SK-N-SH treated with all-trans-retinoic acid at 6 μM for 48 hours (cell line): ENCODE results near the gene LDHD.

Experiments
- ATAC-seq: fragments of 200-7000 bp; cut with Tn5 transposase; 3 replicates; pipeline ENCODE4 v1.9.1; 2020; ENCODE audit warnings: mild to moderate bottlenecking, moderate library complexity
- ARNTL ChIP-seq: fragments of 450-650 bp; formaldehyde crosslinking; IDR thresholded peaks from 2 replicates; pipeline ENCODE4 v1.5.0; 2020; ENCODE audit warnings: low read depth, mild to moderate bottlenecking, moderate library complexity, borderline replicate concordance
- BACH2 ChIP-seq: fragments of 250-450 bp; sonication (Bioruptor Pico); IDR thresholded peaks from 2 replicates; pipeline ENCODE4 v1.9.0; 2021; ENCODE audit warnings: mild to moderate bottlenecking, borderline replicate concordance
- CSDC2 ChIP-seq: fragments of 250-450 bp; sonication (Bioruptor Pico); IDR thresholded peaks from 2 replicates; pipeline ENCODE4 v1.5.0; 2020; ENCODE audit warnings: mild to moderate bottlenecking, moderate library complexity
- ESRRG ChIP-seq: fragments of 250-450 bp; sonication (Bioruptor Pico); IDR thresholded peaks from 2 replicates; pipeline ENCODE4 v1.6.1; 2021; ENCODE audit warnings: mild to moderate bottlenecking
- GLIS3 ChIP-seq: fragments of 250-450 bp; sonication (Bioruptor Pico); IDR thresholded peaks from 2 replicates; pipeline ENCODE4 v1.5.0; 2020; ENCODE audit warnings: mild to moderate bottlenecking, moderate library complexity
- ISL1 ChIP-seq: fragments of 250-450 bp; sonication (Bioruptor Pico); IDR thresholded peaks from 2 replicates; pipeline ENCODE4 v2.1.2; 2022; ENCODE audit warnings: mild to moderate bottlenecking, moderate library complexity
- OSR1 ChIP-seq: fragments of 250-450 bp; sonication (Bioruptor Pico); IDR thresholded peaks from 2 replicates; pipeline ENCODE4 v1.8.0; 2022; ENCODE audit warnings: moderate library complexity, mild to moderate bottlenecking, inconsistent platforms
- RARB ChIP-seq: fragments of 250-450 bp; sonication (Bioruptor Pico); IDR thresholded peaks from 2 replicates; pipeline ENCODE4 v1.8.0; 2021; ENCODE audit warnings: mild to moderate bottlenecking, moderate library complexity
- SNAI2 ChIP-seq: fragments of 250-450 bp; sonication (Bioruptor Pico); IDR thresholded peaks from 2 replicates; pipeline ENCODE4 v1.5.0; 2020; ENCODE audit warnings: mild to moderate bottlenecking, moderate library complexity
- TOX ChIP-seq: fragments of 250-450 bp; sonication (Bioruptor Pico); IDR thresholded peaks from 2 replicates; pipeline ENCODE4 v1.8.0; 2021; ENCODE audit warnings: mild to moderate bottlenecking, moderate library complexity, borderline replicate concordance
- ZC3H10 ChIP-seq: fragments of 250-450 bp; sonication (Bioruptor Pico); IDR thresholded peaks from 2 replicates; pipeline ENCODE4 v1.5.1; 2021; ENCODE audit warnings: mild to moderate bottlenecking, moderate library complexity
- ZFP3 ChIP-seq: fragments of 250-450 bp; sonication (Bioruptor Pico); IDR thresholded peaks from 2 replicates; pipeline ENCODE4 v1.5.0; 2020; ENCODE audit warnings: mild to moderate bottlenecking, moderate library complexity
- ZFP30 ChIP-seq: fragments of 450-650 bp; formaldehyde crosslinking; IDR thresholded peaks from 2 replicates; pipeline ENCODE4 v1.5.0; 2022; ENCODE audit warnings: mild to moderate bottlenecking, moderate library complexity
- ZNF8 ChIP-seq: fragments of 450-650 bp; formaldehyde crosslinking; IDR thresholded peaks from 2 replicates; pipeline ENCODE4 v1.5.0; 2020; ENCODE audit warnings: mild to moderate bottlenecking, moderate library complexity
- TF ChIP-seq, protein P1 (sequence below): fragments of 250-450 bp; sonication (Bioruptor Pico); IDR thresholded peaks from 2 replicates; pipeline ENCODE4 v1.8.0; 2021; ENCODE audit warnings: low read depth, mild to moderate bottlenecking, moderate library complexity, borderline replicate concordance
- TF ChIP-seq, protein P2 (sequence below): fragments of 250-450 bp; sonication (Bioruptor Pico); IDR thresholded peaks from 2 replicates; pipeline ENCODE4 v1.5.0; 2020; ENCODE audit warnings: mild to moderate bottlenecking, moderate library complexity
- TF ChIP-seq, protein P3 (sequence below): fragments of 250-450 bp; sonication (Bioruptor Pico); IDR thresholded peaks from 2 replicates; pipeline ENCODE4 v1.5.1; 2020; ENCODE audit warnings: low read depth, mild to moderate bottlenecking, moderate library complexity
- TF ChIP-seq, protein P4 (sequence below): fragments of 250-450 bp; sonication (Bioruptor Pico); IDR thresholded peaks from 2 replicates; pipeline ENCODE4 v1.8.0; 2020; ENCODE audit warnings: mild to moderate bottlenecking, moderate library complexity, borderline replicate concordance
- TF ChIP-seq, protein P5 (sequence below): fragments of 250-450 bp; sonication (Bioruptor Pico); IDR thresholded peaks from 2 replicates; pipeline ENCODE4 v1.5.1; 2021; ENCODE audit warnings: mild to moderate bottlenecking, moderate library complexity

Gene LDHD

DNA sequence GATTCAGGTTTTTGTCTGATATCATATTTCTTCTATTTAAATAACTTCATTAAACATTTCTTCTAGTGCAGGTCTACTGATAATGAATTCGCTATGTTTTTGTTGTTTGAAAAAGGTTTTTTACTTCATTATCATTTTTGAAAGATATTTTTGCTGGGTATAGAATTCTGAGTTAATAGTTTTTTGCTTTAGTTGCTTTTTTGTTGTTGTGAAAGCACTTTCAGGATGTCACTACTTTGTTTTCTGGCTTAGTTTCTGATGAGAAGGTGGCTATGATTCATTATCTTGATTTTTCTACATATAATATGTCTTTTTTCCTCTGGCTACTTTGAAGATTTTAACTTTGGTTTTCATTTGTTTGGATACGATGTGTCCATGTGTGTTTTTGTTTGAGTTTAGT lies 35.2 kb upstream of the LDHD start (continued):
- TF ChIP-seq, protein P1, sequence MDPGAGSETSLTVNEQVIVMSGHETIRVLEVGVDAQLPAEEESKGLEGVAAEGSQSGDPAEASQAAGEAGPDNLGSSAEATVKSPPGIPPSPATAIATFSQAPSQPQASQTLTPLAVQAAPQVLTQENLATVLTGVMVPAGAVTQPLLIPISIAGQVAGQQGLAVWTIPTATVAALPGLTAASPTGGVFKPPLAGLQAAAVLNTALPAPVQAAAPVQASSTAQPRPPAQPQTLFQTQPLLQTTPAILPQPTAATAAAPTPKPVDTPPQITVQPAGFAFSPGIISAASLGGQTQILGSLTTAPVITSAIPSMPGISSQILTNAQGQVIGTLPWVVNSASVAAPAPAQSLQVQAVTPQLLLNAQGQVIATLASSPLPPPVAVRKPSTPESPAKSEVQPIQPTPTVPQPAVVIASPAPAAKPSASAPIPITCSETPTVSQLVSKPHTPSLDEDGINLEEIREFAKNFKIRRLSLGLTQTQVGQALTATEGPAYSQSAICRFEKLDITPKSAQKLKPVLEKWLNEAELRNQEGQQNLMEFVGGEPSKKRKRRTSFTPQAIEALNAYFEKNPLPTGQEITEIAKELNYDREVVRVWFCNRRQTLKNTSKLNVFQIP, result no peak
- no peak for TF ChIP-seq RARB (CRISPR knock-in tag)

DNA sequence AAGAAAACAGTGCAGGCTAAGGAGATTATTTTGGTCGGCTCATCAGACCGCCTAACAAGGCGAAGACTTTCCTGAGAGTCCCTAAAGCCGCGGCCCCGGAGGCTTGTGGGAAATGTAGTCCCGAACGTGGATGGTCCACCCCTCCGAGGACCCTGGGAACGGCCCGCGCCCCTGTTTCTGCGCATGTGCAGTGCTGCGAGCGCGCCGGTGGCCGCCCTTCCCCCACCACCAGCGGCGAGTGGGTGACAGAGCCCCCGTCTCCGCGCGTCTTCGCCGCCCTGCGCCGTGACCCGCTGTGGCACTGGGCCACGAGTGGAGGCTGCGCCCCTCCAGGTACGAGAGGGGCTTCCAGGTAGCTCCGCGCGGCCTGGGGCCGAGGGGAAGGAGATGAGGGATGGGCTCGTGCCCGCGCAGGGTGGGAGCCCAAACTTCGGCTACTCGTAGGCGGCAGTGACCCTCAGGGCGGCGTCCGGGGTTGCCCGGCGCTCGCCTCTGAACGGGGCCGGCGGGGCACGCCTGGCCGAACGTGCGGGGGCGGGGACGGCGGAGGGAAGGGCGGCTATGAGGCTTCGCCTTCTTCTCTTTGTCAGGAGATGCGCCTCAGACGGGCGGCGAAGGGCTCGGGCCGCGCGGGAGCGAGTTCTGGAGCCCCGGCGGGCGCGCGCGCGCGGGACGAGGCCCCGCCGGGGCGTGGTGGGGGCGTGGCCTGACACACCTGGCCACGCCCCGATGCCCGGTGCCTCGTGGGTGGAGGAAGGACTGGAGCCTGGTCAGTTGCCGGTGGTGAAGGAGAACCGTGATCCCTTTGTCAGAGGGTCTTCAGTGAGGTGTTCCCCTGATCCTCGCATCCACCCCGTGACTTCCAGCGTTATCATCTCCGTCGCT lies 32.0 kb upstream of the LDHD start, which contains the start of gene ZFP1:
ZFP1 (plus strand) TSS at position 214 of the 885 bp plus-strand sequence. CDS start 4,428 bp downstream, outside the sequence.
- TF ChIP-seq, protein P1, result no peak
- TF ChIP-seq, protein P2, sequence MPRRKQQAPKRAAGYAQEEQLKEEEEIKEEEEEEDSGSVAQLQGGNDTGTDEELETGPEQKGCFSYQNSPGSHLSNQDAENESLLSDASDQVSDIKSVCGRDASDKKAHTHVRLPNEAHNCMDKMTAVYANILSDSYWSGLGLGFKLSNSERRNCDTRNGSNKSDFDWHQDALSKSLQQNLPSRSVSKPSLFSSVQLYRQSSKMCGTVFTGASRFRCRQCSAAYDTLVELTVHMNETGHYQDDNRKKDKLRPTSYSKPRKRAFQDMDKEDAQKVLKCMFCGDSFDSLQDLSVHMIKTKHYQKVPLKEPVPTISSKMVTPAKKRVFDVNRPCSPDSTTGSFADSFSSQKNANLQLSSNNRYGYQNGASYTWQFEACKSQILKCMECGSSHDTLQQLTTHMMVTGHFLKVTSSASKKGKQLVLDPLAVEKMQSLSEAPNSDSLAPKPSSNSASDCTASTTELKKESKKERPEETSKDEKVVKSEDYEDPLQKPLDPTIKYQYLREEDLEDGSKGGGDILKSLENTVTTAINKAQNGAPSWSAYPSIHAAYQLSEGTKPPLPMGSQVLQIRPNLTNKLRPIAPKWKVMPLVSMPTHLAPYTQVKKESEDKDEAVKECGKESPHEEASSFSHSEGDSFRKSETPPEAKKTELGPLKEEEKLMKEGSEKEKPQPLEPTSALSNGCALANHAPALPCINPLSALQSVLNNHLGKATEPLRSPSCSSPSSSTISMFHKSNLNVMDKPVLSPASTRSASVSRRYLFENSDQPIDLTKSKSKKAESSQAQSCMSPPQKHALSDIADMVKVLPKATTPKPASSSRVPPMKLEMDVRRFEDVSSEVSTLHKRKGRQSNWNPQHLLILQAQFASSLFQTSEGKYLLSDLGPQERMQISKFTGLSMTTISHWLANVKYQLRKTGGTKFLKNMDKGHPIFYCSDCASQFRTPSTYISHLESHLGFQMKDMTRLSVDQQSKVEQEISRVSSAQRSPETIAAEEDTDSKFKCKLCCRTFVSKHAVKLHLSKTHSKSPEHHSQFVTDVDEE, result peak; percentile 24; the same call in 1 of the 2 replicates
- TF ChIP-seq SNAI2 (no peak), ISL1 (no peak), ZFP3 (CRISPR knock-in tag) (0 out of 2 replicates have a peak, but pooled peaks have one; percentile 15), GLIS3 (CRISPR knock-in tag) (peak; percentile 74; the same call in 1 of the 2 replicates), CSDC2 (CRISPR knock-in tag) (0 out of 2 replicates have a peak, but pooled peaks have one; percentile 24)
- TF ChIP-seq, protein P3, sequence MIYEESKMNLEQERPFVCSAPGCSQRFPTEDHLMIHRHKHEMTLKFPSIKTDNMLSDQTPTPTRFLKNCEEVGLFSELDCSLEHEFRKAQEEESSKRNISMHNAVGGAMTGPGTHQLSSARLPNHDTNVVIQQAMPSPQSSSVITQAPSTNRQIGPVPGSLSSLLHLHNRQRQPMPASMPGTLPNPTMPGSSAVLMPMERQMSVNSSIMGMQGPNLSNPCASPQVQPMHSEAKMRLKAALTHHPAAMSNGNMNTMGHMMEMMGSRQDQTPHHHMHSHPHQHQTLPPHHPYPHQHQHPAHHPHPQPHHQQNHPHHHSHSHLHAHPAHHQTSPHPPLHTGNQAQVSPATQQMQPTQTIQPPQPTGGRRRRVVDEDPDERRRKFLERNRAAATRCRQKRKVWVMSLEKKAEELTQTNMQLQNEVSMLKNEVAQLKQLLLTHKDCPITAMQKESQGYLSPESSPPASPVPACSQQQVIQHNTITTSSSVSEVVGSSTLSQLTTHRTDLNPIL, result no peak
- peak; percentile 97 for ATAC-seq

DNA sequence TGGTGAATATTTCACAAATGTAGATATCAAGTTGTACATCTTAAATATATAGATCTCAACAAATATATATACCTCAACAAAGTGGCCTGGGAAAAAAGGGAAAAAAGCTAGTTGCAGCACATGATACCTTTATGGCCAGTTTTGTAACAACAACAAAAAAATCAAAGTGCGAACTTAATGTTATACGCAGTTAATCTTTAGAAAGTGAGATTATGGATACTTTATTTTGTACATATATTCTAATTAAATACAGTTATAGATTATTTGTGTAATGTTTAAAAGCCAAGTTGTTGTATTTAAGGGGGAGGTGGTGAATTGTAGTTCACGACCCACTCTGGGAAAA lies 31.4 kb upstream of the LDHD start:
- ATAC-seq, result no peak
- TF ChIP-seq, protein P2, result no peak
- no peak for TF ChIP-seq ZC3H10 (CRISPR knock-in tag)
- TF ChIP-seq, protein P4, sequence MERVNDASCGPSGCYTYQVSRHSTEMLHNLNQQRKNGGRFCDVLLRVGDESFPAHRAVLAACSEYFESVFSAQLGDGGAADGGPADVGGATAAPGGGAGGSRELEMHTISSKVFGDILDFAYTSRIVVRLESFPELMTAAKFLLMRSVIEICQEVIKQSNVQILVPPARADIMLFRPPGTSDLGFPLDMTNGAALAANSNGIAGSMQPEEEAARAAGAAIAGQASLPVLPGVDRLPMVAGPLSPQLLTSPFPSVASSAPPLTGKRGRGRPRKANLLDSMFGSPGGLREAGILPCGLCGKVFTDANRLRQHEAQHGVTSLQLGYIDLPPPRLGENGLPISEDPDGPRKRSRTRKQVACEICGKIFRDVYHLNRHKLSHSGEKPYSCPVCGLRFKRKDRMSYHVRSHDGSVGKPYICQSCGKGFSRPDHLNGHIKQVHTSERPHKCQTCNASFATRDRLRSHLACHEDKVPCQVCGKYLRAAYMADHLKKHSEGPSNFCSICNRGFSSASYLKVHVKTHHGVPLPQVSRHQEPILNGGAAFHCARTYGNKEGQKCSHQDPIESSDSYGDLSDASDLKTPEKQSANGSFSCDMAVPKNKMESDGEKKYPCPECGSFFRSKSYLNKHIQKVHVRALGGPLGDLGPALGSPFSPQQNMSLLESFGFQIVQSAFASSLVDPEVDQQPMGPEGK (CRISPR knock-in tag), result no peak
- no peak for TF ChIP-seq BACH2 (CRISPR knock-in tag)
- no peak for TF ChIP-seq GLIS3 (CRISPR knock-in tag)
- TF ChIP-seq, protein P1, result no peak
- no peak for TF ChIP-seq ARNTL (CRISPR knock-in tag)
- TF ChIP-seq, protein P5, sequence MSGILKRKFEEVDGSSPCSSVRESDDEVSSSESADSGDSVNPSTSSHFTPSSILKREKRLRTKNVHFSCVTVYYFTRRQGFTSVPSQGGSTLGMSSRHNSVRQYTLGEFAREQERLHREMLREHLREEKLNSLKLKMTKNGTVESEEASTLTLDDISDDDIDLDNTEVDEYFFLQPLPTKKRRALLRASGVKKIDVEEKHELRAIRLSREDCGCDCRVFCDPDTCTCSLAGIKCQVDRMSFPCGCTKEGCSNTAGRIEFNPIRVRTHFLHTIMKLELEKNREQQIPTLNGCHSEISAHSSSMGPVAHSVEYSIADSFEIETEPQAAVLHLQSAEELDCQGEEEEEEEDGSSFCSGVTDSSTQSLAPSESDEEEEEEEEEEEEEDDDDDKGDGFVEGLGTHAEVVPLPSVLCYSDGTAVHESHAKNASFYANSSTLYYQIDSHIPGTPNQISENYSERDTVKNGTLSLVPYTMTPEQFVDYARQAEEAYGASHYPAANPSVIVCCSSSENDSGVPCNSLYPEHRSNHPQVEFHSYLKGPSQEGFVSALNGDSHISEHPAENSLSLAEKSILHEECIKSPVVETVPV, result no peak
- no peak for TF ChIP-seq TOX (CRISPR knock-in tag)
- TF ChIP-seq, protein P3, result no peak
- TF ChIP-seq ZNF8 (CRISPR knock-in tag), result no peak
- TF ChIP-seq ZFP30, result no peak
- TF ChIP-seq RARB (CRISPR knock-in tag), result no peak
- no peak for TF ChIP-seq ESRRG (CRISPR knock-in tag)
- no peak for TF ChIP-seq ISL1
- no peak for TF ChIP-seq SNAI2
- TF ChIP-seq OSR1, result no peak
